Measurements from ENCODE around the gene WASF1.
"Not testable (repeated sequence)": the region's sequence is repeated elsewhere in the genome, so short reads cannot be mapped to it uniquely, and the experiment has no call there.

The WASF1 gene

DNA sequence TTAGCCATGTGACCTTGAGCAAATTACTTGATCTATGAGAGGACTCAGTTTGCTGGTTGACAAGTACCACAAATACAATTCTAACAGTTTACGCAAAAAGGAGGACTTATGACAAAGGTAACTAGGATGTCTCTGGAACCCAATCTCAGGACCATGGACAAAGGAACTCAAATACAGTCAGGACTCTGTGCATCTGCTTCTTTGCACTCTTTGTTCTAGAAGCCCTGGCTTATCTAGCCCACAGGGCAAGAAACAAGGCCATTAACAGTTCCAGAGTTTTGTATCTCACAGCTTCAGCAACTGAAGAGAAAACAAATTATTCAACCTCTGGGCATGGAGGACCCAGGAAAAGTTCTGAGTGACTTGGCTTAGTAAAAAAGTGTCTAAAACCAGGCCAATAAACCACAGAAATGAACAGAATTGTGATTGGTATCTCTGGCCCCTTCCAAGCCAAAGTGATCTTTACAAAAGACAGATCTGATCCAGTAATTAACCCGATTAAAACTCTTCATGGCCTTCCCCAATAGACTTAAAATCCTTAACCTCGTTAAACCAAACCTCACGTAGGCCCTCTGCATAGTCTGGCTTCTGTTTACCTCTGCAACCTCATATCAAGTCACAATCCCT, 5.9 kb downstream of the WASF1 start:
- no peak for DNase-seq

DNA sequence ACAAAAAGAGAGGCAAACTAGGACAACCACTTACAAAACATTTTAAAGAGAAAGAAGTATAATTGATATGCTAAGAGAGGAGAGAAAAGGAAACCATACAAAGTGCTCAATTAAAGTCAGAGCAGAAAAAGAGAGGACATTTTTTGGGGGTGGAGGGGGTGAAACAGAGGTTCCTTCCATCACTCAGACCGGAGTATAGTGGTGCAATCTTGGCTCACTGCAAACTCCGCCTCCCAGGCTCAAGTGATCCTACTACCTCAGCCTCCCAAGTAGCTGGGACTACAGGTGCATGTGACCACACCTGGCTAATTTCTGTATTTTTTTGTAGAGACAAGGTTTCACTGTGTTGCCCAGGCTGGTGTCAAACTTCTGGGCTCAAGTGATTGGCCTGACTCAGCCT, 9.4 kb downstream of the WASF1 start:
- DNase-seq = no peak

DNA sequence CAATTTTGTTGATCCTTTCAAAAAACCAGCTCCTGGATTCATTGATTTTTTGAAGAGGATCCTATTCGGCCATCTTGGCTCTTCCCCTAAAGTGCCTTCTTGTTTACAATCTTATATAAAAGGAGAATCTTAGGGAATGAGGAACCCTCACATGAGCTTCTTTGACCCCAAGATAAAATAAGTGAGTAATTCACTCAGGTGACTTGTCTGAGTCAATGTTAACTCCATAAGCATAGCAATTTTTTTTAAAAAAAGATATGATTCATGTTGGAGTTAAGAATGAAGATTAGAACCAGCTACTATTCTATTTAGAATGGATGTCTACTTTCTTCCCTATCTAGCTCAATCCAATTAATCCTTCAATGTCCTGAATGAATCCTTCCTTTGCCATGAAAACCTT, 21.0 kb downstream of the WASF1 start:
- no peak for DNase-seq

GRCh38 chr6:110147870-110148269, 31.6 kb downstream of the WASF1 start:
- no peak for DNase-seq

GRCh38 chr6:110140650-110141049, 38.8 kb downstream of the WASF1 start:
- no peak for DNase-seq

GRCh38 chr6:110139052-110139451, 40.4 kb downstream of the WASF1 start:
- DNase-seq = no peak

- DNase-seq = no peak
Measured at GRCh38 chr6:110137924-110138887, 41.3 kb downstream of the WASF1 start.

DNA sequence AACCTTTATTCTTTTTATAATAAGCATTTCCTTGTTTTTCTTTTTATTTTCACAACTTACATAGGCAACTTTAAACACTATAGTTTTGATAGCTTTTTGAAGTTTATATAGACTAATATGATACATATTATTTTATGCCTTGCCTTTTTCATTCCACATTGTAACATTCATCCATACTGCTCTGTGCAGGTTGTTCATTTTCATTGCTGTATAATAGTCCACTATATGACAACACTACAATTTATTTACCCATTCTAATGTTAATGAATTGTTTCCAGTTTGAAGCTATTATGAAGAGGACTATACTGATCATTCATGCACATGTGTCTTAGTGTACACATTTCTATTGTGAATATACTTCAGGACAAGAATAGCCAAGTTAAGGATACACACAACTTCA, 49.1 kb downstream of the WASF1 start:
- no peak for DNase-seq

GRCh38 chr6:110128418-110128817, 51.1 kb downstream of the WASF1 start:
- DNase-seq = no peak

GRCh38 chr6:110125361-110125760, 54.1 kb downstream of the WASF1 start:
- DNase-seq = no peak

DNA sequence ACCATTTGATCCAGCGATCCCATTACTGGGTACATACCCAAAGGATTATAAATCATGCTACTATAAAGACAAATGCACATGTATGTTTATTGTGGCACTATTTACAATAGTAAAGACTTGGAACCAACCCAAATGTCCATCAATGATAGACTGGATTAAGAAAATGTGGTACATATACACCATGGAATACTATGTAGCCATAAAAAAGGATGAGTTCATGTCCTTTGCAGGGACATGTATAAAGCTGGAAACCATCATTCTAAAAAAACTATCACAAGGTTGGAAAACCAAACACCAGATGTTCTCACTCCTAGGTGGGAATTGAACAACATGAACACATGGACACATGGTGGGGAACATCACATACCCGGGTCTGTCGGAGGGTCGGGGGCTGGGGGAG, 57.8 kb downstream of the WASF1 start:
- DNase-seq = not testable (repeated sequence)

GRCh38 chr6:110116258-110116657, 63.2 kb downstream of the WASF1 start:
- no peak for DNase-seq

- DNase-seq = no peak
Measured at GRCh38 chr6:110114004-110114403, 65.5 kb downstream of the WASF1 start.

- DNase-seq = no peak
Measured at GRCh38 chr6:110105296-110105695, 74.2 kb downstream of the WASF1 start.

DNA sequence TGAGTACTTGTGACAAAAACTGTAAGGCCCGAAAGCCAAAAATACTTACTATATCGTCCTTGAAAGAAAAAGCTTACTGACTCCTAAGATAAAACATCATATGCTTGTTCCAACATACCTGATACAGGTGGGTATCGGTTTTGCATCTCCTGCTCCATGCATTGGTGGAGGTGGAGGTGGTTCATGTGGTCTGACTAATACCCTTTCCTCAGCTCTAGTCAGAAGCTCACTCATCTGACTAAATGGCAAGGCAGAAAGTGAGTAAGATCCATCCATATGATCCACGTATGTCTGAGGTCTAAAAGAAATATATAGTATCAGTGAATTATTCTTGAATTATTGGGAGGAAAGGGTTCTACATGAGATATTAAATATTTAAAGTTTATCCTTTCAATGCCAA, 76.2 kb downstream of the WASF1 start:
- no peak for DNase-seq

GRCh38 chr6:110102411-110102810, 77.1 kb downstream of the WASF1 start:
- no peak for DNase-seq

GRCh38 chr6:110101885-110102284, 77.6 kb downstream of the WASF1 start:
- no peak for DNase-seq

- DNase-seq = no peak
Measured at GRCh38 chr6:110098511-110099116, 80.9 kb downstream of the WASF1 start.

DNA sequence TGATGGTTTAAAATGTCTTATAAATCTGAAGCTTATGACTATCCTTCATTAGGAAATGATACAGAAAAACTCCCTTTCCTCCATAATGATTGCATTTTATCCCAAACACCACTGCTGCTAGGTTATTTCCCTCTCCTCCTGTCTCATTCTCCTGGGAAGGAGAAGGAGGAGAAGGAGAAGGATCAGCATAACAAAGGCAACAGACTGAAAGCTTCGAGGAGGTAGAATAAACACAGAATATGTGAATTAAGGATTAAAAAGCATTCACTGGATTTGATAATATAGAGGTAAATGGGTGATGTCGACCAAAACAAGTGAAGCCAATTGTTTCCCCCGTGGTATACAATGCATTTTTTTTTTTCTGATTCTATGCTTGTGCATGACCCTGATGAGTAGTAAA, 82.0 kb downstream of the WASF1 start:
- no peak for DNase-seq

DNA sequence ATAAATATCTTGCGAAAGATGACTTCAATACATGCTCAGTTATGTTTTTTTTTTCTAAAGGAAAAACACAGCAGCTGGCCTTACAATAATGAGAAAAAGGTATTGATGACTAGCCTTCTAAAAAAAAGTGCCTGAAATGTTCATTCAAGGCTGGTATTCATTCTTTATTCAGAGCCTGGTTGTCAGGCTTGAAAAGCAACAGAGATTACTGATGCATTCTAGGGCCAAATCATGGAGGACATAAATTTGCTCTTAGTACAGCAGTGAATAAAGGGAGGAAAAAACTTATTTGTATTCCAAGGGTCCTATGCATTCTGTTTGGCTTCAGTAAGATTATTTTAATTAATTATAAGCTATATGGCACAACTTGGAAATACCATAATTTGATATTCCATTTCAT, 83.5 kb downstream of the WASF1 start:
- DNase-seq = no peak

- no peak for DNase-seq
Measured at GRCh38 chr6:110095101-110095500, 84.4 kb downstream of the WASF1 start.

DNA sequence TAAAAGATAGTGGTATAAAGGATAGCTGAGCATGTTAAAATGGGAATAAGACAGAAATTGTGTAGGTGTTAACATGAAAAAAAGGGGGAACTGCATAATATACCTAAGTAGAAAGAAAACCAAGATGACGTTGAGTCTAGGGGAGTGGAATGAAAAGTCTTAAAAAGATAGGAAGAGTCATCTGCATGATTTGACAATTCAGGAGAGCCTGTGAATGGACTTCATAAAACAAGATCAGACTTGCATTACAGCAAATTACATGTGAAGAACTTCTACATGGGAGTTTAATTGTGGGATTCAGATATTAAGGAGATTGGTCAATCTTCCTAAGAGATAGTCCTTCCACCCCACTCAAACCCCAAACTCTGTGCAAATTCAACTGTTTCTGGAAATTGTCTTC, 85.5 kb downstream of the WASF1 start:
- no peak for DNase-seq

GRCh38 chr6:110090876-110091275, 88.6 kb downstream of the WASF1 start:
- no peak for DNase-seq

DNA sequence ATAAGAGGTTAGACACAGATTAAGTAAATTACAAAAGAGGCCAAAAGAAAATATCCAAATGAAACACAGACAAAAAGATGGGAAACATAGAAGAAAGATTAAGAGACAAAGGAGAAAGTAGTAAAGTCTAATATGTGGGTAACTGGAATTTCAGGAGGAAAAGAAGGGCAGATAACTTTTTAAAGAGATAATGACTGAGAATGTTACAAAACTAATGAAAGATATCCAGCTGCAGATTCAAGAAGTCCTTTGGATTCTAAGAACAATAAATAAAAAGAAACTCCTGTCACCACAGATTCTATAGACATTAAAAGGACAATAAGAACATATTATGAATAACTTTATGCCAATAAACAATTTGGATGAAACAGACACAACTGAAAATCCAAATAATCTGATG, 90.1 kb downstream of the WASF1 start:
- DNase-seq = no peak
